HG03135 (cell line): ENCODE results near the gene HOOK2.

Experiments
- ATAC-seq: cut with Tn5 transposase; IDR thresholded peaks from one replicate; pipeline ENCODE4 v1.9.1; 2021; ENCODE audit warnings: mild to moderate bottlenecking, moderate library complexity; ENCODE audit not compliant: unreplicated experiment

Gene HOOK2

DNA sequence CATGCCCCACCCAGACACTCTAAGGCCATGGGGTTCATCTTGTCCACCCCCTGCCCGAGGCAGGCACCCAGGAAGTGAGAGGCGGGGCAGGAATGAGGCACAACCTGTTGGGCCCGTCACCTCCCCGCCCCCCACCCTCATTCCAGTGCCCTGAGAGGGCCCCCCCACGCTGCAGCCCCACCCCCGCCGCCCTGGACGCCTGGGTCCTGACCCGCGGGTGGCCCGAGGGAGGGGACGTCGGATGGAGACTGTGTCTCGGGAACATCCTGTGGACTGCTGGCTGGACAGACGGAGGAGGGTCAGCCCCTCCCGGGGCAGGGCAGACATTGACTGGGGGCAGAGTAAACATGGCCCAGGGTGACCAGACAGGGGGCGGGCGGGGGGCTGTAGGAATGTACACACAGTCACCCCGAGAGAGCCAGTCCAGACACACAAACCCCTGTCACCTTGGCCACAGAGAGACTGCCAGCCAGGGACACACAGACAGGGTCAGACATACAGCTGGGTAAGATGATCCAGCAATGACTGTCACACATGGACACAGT is 8.6 kb upstream of the HOOK2 start:
- no peak for ATAC-seq

GRCh38 chr19:12783291-12783848 is 8.0 kb upstream of the HOOK2 start:
- no peak for ATAC-seq

- peak; percentile 33 for ATAC-seq
Measured at GRCh38 chr19:12782424-12783290, 7.3 kb upstream of the HOOK2 start.

DNA sequence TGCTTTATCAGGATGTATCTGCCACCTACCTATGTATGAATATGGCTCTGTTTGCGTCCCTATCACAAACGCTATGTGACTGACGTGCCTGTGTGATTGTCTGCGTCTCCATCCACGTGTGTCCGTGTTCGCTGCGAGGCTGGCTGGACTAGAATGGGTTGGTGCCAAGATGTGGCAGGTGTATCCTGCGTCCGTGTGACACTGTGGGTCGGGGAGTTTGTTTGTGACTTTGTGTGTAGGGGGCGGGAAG is 6.7 kb upstream of the HOOK2 start:
- peak; percentile 4 for ATAC-seq

DNA sequence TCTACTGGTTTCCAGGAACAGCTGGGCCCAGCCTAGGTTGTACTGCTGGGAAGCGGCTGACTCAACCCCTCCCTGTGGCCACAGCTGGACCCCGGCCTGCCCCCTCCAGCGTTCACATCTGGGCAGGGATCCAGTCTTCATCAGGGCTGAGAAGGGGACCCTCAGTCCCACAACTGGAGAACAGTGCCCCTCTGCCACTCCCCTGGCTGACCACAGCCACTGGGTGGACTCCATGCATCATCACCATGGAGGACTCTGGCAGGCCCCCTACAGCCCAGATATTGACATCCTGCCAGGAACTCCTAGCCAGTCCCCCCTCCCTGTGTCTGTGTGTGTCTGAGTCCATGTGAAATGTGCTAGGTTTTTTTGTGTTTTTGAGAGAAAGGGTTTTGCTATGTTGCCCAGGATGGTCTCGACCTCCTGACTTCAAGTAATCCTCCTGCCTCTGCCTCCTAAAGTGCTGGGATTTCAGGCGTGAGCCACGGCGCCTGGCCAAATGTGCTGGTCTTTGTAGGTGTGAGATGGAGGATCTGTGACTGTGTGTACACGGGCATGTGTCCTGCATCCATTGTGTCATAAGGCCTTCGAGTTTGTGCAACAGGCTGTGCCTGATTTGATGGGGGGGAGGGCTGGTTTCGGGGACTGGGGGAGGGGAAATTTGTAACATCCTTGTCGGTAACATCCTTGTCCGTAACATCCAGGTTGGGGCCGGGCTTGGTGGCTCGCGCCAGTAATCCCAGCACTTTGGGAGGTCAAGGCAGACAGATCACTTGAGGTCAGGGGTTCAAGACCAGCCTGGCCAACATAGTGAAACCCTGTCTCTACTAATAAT is 4.0 kb upstream of the HOOK2 start:
- no peak for ATAC-seq

DNA sequence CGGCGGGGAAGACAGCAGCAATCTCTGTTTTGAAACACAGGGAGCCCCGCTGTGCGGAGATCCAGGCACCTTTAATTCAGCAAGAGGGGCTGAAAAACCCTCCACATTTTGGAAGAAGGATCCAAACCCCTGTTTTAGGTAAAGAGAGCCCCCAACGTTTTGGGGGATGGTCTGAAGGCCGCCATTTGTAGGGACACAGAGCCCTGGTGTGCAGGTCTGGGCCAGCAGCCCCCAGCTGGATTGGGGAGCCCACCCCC is 3.5 kb upstream of the HOOK2 start:
- ATAC-seq, result no peak

DNA sequence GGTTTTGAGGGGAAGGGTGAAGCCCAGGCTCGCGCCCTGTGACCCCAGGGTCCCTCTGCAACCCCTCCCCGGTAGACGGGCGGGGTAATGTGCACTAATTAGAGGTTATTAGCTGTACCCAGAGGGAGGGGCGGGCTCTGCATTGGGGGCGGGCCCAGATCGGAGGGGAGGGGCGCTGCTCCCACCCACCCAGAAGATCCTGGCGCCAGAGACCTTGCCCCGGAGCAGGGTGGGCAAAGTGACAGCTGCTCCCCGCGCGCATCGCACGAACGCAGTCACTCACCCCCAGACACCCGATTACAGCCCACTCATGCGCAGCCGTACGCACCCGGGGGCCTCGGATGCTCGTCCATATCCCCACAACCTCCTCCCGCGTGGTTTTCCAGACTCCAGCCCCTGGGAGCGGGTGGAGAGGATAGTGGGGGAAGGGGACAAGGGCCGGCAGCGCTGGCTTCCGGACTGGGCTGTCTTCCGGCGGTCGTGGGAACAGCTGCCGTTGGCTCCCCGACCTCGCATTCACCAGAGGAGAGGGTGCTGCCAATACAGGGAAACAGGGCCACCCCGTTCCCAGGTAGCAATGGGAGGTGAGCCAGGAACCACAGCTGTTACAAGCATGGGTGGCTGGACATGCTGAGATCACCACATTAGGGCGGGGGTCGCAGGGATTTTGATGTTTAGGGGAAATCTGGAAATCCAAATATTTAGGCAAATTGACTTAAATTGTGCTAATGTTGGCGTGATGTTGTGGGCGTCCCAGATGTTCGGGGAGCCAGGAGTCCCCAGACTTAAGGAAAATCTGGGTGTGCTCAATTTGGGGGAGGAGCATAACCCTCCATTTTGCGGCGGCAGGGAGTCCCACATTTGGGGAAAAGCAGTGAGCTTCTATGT is 2.9 kb upstream of the HOOK2 start:
- ATAC-seq, result no peak

- ATAC-seq, result peak; percentile 34
Measured at GRCh38 chr19:12777217-12778016, 2.1 kb upstream of the HOOK2 start.

DNA sequence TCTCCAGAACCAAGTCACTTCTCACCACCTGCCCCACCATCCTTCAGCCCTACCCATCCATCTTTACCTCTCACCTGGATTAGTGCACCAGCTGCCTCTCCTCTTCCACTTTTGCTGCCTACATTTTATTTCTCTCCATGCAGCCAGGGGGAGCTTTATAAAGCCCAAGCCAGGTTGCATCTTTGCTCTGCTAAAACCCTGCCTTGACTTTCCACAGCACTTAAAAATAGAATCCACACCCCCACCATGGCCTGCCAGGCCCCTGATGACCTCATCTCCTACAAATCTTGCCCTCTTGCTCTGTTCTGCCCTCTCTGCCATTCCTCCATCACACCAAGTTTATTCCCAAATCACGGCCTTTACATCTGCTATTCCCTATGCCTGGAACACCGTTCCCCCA is 1.8 kb downstream of the HOOK2 start:
- ATAC-seq, result no peak

DNA sequence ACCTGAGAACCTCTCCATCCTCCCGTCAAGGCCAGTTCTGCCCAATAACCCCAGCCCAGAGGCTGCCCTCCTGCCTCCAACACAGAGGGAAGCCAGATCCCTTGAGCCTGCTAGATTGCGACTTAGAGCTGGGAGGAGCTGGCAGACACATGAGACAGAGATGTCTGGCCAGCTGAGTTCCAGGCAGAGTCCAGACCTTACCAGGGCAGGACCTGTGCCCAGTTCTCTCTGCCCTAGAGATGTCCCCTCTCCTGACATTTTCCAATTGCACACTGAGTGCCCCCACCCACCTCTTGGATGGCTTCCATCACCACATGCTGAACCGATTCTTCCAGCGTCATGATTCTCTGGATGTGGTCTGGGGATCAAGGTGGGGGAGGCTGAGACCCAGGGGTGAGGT is 3.0 kb downstream of the HOOK2 start:
- ATAC-seq, result no peak

- no peak for ATAC-seq
Measured at GRCh38 chr19:12770922-12771321, 4.4 kb downstream of the HOOK2 start.

DNA sequence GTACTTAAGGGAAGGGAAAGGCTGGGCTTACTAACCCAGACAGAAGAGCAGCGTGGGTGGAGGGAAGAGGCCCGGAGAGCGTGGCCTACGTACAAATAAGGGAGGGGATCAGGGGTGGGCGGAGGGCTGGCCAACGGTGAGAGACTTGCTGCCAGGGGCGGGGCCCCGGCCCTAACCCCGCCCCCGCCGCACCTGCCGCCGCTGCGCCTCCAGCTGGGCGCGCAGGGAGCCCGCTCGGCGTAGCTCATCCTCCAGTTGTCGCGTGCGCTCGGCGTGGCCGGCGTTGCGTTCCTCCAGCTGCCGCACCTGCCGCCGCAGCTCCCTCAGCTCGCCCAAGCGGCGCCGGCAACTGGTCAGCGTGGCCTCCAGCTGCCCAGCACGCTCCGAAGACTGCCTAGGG is 5.7 kb downstream of the HOOK2 start:
- ATAC-seq, result no peak

DNA sequence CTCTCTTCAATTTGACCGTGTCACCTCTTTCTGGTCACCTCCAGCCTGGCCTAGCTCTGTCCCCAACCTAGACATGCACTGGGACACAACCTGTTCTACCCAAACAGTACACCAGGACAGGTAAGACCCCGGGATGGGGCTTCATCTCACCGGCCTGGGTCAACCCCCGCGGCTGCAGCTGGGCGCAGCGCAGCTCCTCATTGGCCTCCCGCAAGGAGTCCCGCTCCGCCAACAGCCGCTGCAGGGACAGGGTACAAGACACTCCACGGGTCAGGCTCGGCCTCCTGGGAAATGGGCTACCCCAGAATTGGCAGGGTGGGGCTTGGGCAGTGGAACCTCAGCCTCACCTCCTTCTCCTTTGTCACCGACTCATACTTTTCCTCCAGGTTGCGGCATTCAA is 7.7 kb downstream of the HOOK2 start:
- no peak for ATAC-seq

DNA sequence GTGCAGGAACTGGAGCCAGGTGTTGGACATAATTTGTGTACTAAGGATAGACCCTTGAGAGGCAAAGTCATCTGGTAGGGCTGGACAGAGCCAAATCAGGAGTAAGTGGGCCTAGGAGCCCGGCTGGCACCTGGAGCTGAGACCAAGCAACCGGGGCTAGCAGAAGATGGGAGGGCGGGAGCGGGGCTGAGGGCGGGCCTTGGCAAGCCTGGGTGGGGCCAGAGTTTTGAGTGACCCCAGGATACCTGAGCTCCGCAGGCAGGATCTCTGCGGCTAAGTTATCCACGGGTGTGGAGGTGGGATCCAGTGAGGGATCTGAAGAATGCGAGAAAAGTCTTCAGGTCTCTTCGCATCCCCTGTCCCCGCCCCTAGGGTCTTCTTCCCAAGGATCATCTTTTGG is 8.2 kb downstream of the HOOK2 start:
- no peak for ATAC-seq

GRCh38 chr19:12766051-12766521 is 9.3 kb downstream of the HOOK2 start:
- ATAC-seq, result no peak

GRCh38 chr19:12764698-12765097 is 10.7 kb downstream of the HOOK2 start:
- ATAC-seq, result no peak

- ATAC-seq, result no peak
Measured at GRCh38 chr19:12763100-12763499, 12.3 kb downstream of the HOOK2 start.

- no peak for ATAC-seq
Measured at GRCh38 chr19:12759686-12760085, 15.7 kb downstream of the HOOK2 start.

- no peak for ATAC-seq
Measured at GRCh38 chr19:12757544-12758274, 17.6 kb downstream of the HOOK2 start.
